Coronary artery (tissue), 2 donors: ENCODE measurements around the gene FAM184A.
A peak's percentile ranks its signal among the peaks of the same experiment; 100 is the strongest.

Experiments
- DNase-seq: peaks from one replicate; pipeline ENCODE4 v3.0.0-alpha.2; 2017; ENCODE audit warnings: low spot score
- H3K27ac ChIP-seq, 2 donors: fragments of 200-600 bp; sonication (generic); one replicate each; pipeline ENCODE4 v1.5.1; 2016 to 2019
- H3K4me3 ChIP-seq: fragments of 200-600 bp; sonication (generic); 2 replicates; pipeline ENCODE4 v1.5.1; 2016; ENCODE audit warnings: mild to moderate bottlenecking, moderate library complexity
- CTCF ChIP-seq: fragments of 200-600 bp; sonication (generic); IDR thresholded peaks from one replicate; pipeline ENCODE4 v1.5.1; 2019; ENCODE audit warnings: antibody characterized with exemption

Gene FAM184A

DNA sequence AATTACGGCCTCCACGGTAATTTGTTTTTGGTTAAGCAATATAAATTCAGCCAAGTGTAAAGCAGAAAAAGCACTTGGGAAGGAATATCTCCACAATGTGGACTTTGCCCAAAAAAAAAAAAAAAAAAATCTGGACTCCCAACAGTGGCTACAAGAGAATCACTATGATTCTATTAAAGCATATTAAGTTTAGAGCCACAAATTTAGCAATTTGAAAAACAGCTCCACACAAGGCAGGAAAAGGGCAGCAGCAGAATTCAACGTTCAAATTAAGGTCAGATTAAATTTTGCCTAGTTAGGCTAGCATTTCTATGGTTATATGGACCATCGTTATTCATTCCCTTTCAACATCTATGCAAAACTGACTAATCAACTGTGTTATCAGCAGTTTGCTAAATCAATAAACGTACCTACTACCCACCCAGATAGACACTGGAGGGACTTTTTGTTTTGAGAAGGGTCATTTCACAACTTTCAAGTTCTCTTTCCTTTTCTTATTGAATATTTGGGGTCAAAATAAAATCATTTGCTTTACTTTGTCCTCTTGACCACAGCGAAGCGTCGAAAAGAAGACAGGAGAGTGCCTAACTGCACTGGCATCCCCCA lies 144.5 kb downstream of the FAM184A start:
- DNase-seq: no peak
- TF ChIP-seq CTCF: no peak
- Histone ChIP-seq H3K27ac (peak overlapping the region; percentile 93 to 95), H3K4me3 (peak overlapping the region; percentile 83)

GRCh38 chr6:118932421-118932820 lies 146.0 kb downstream of the FAM184A start:
- H3K27ac ChIP-seq: no peak overlapping the region
- TF ChIP-seq CTCF: no peak
- no peak overlapping the region for H3K4me3 ChIP-seq
- no peak for DNase-seq

- H3K27ac ChIP-seq: no peak overlapping the region
- no peak overlapping the region for H3K4me3 ChIP-seq
- no peak for DNase-seq
- no peak for TF ChIP-seq CTCF
Observed at GRCh38 chr6:118931436-118931835, 147.0 kb downstream of the FAM184A start.

DNA sequence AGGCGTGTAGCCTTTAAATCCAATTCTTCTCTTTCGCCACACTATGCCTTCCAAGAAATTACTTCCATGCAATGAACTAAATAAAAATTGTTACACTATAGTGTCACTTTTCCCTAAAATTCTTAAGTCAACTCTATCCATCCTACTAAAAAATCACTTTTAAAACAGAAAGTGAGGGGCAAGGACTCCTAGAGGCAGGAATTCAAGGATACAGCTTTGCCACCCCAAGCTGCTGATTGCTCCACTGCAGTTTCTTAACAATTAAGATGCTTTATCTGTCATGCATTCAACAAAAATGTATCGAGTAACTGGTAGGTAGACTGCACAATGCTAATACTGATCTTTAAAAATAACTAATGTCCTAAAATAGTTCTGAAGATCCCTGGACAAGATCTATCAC lies 147.8 kb downstream of the FAM184A start:
- H3K4me3 ChIP-seq: no peak overlapping the region
- no peak for TF ChIP-seq CTCF
- H3K27ac ChIP-seq: no peak overlapping the region
- DNase-seq: no peak

- DNase-seq: no peak
- Histone ChIP-seq H3K4me3 (no peak overlapping the region), H3K27ac (no peak overlapping the region)
- no peak for TF ChIP-seq CTCF
Observed at GRCh38 chr6:118923035-118923434, 155.4 kb downstream of the FAM184A start.

DNA sequence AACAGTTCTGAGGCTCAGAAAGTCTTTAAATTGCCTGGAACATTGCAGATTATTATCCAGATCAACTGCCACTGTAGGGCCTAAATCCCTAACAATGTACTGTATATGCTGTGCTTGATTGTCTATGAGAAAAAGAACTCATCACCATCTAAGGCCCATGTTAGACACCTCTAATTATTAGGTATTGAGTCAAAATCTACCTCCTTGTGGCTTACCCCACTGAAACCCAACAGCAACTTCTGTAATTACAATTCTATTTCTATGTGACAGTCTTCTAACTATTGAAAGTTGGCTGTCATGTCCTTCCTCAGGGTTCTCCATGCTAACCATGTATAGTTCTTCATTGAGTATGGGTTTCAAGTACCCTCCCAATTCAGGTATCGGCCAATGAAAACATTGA lies 157.4 kb downstream of the FAM184A start:
- Histone ChIP-seq H3K4me3 (no peak overlapping the region), H3K27ac (no peak overlapping the region)
- no peak for TF ChIP-seq CTCF
- no peak for DNase-seq

DNA sequence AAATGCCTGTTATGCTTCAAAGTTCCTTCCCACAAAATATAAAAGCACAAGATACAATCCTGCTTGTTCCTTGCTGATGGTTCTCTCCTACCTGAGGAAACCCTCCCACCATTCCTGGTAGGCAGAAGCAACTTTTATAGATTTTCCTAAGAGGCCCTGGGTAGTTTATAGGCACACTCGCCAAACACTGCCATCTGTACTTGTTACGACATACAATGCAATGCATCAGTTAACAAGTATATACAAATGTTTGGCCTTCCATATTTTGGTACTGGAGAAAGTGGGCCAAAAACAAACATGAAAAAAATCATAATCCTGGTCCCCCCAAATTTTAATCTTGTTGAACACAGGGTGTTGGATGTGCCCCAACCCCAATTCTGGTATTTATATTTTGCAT lies 160.1 kb downstream of the FAM184A start:
- TF ChIP-seq CTCF: no peak
- H3K27ac ChIP-seq: no peak overlapping the region
- no peak overlapping the region for H3K4me3 ChIP-seq
- DNase-seq: no peak
